ENCODE measurements around the gene ZNF454. TPM values are rescaled to one million over a fixed set of nuclear protein-coding genes. Genes with fewer than 3 reads are reported as not detected.

ZNF454 gene
- total RNA-seq, 1 experiment from 2014 or later = not detected

- Histone ChIP-seq H2BK12ac (ENCODE audit: insufficient read length, low read depth, low read length) (no peak overlapping the region), H3K79me2 (ENCODE audit: insufficient read depth, low read length) (no peaks in the 10 kb centered on the region), H2AK5ac (ENCODE audit: insufficient read length, low read length) (no peak overlapping the region), H2BK15ac (ENCODE audit: low read depth, low read length) (no peak overlapping the region), H3K9me3 (ENCODE audit: control insufficient read depth, low read depth, low read length) (peaks cover 23% of the 10 kb centered on the region), H3K4me1 (ENCODE audit: insufficient read depth, low read length) (no peaks in the 10 kb centered on the region), H3K9ac (ENCODE audit: extremely low read depth, insufficient read length, low read length) (no peak overlapping the region), H3K56ac (ENCODE audit: insufficient read length, low read depth, low read length) (no peak overlapping the region), H2BK5ac (ENCODE audit: insufficient read length, low read length) (no peak overlapping the region), H4K5ac (ENCODE audit: insufficient read length, low read depth, low read length) (no peak overlapping the region), H4K91ac (ENCODE audit: insufficient read length, low read depth, low read length) (no peak overlapping the region), H3K23ac (ENCODE audit: insufficient read length, low read depth, low read length) (no peak overlapping the region), H3K4me2 (ENCODE audit: insufficient read depth, insufficient read length, low read length) (no peak overlapping the region), H3K27me3 (ENCODE audit: insufficient read depth, low read length) (peaks cover 2% of the 10 kb centered on the region; the same call in 1 of the 2 replicates), H4K20me1 (ENCODE audit: control insufficient read depth, insufficient read depth, insufficient read length) (no peaks in the 10 kb centered on the region), H2BK20ac (ENCODE audit: low read depth, low read length, poor library complexity, severe bottlenecking) (no peak overlapping the region), H3K23me2 (ENCODE audit: insufficient read length, low read depth, low read length, poor library complexity, severe bottlenecking) (no peaks in the 10 kb centered on the region), H3T11ph (ENCODE audit: low read length) (no peak overlapping the region), H3K27ac (ENCODE audit: insufficient read length, low read depth, low read length) (no peak overlapping the region), H4K8ac (replicated peaks; ENCODE audit: insufficient read length, low read depth, low read length) (no peak overlapping the region), H3K14ac (ENCODE audit: insufficient read depth, low read length) (no peak overlapping the region), H3K79me1 (ENCODE audit: insufficient read depth, low read depth, low read length, poor library complexity, severe bottlenecking) (no peaks in the 10 kb centered on the region), H3K18ac (ENCODE audit: insufficient read length, low read depth, low read length) (no peak overlapping the region), H2AFZ (ENCODE audit: low read length) (no peak overlapping the region), H3K4ac (ENCODE audit: low read depth, low read length) (no peak overlapping the region), H2BK120ac (ENCODE audit: low read depth, low read length, poor library complexity, severe bottlenecking) (no peak overlapping the region)
- DNase-seq = no peak
- WGBS (ENCODE audit: extremely low coverage, insufficient read length, low lambda C conversion rate) = no CpG with 5 or more reads among the region's 3 CpGs
- H3K4me3 Mint-ChIP-seq = no peak overlapping the region
- no peak overlapping the region for H3K27ac Mint-ChIP-seq
- no peaks in the 10 kb centered on the region for H3K4me1 Mint-ChIP-seq
- no peaks in the 10 kb centered on the region; the same call in 1 of the 2 replicates for H3K27me3 Mint-ChIP-seq (ENCODE audit: low read depth)
- peaks cover 69 to 70% of the 10 kb centered on the region in 2 experiments for H3K9me3 Mint-ChIP-seq
- no peak for TF ChIP-seq CTCF (conservative IDR thresholded peaks at IDR 0.05)
- peaks cover 33 to 41% (median 34%) of the 10 kb centered on the region in 3 experiments for H3K36me3 Mint-ChIP-seq (ENCODE audit: insufficient read depth in 1 of 3, low read depth in 3 of 3)
Observed at GRCh38 chr5:178902849-178903248, 38.1 kb upstream of the ZNF454 start.
